WERI-Rb-1 (cell line): Measurements from ENCODE around the gene C11orf65.

ENCODE experiments used
- DNase-seq: peaks from one replicate; pipeline ENCODE4 v3.0.0-alpha.2; 2020
- H3K27ac ChIP-seq: fragments of 250-450 bp; sonication (Bioruptor Pico); 2 replicates; pipeline ENCODE4 v1.5.1; 2020; ENCODE audit warnings: mild to moderate bottlenecking, moderate library complexity
- H3K27me3 ChIP-seq: fragments of 250-450 bp; sonication (Bioruptor Pico); 2 replicates; pipeline ENCODE4 v1.5.1; 2021; ENCODE audit warnings: mild to moderate bottlenecking, low read depth, moderate library complexity; ENCODE audit not compliant: insufficient read depth, severe bottlenecking
- H3K36me3 ChIP-seq: fragments of 250-450 bp; sonication (Bioruptor Pico); 2 replicates; pipeline ENCODE4 v1.5.1; 2020; ENCODE audit warnings: mild to moderate bottlenecking, moderate library complexity
- H3K4me3 ChIP-seq: 2 replicates; pipeline ENCODE4 v1.5.1; 2011; ENCODE audit warnings: low read depth, mild to moderate bottlenecking, control low read depth, low read length
- H3K9me3 ChIP-seq: fragments of 250-450 bp; sonication (Bioruptor Pico); 2 replicates; pipeline ENCODE4 v1.5.1; 2021; ENCODE audit warnings: mild to moderate bottlenecking, moderate library complexity; ENCODE audit not compliant: severe bottlenecking
- CTCF ChIP-seq: IDR thresholded peaks from 2 replicates; pipeline ENCODE4 v1.5.1; 2011; ENCODE audit warnings: low read depth, mild to moderate bottlenecking, control low read depth, inconsistent platforms, low read length

C11orf65 gene

DNA sequence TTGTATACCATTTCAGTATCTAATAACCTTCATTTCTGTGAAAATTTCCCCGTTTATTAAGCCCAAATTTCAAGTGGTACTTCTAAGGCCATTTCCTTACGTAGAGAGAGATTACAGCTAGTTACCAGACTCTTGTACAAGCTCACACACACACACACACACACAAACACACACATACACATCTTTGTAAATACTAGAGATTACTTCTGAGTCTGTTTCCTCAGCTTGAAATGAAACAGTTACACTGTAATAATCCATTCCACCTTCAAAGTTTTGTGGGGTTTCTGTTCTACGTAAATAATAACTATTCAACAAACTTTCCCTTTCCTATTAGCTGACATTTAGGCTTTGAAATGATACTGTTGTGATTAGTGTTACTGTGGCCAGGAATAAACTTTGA lies 24.6 kb upstream of the C11orf65 start:
- Histone ChIP-seq H3K27ac (no peak overlapping the region), H3K27me3 (no peaks in the 10 kb centered on the region), H3K36me3 (peaks cover 31% of the 10 kb centered on the region), H3K9me3 (no peaks in the 10 kb centered on the region), H3K4me3 (no peak overlapping the region)
- no peak for DNase-seq
- TF ChIP-seq CTCF: no peak

DNA sequence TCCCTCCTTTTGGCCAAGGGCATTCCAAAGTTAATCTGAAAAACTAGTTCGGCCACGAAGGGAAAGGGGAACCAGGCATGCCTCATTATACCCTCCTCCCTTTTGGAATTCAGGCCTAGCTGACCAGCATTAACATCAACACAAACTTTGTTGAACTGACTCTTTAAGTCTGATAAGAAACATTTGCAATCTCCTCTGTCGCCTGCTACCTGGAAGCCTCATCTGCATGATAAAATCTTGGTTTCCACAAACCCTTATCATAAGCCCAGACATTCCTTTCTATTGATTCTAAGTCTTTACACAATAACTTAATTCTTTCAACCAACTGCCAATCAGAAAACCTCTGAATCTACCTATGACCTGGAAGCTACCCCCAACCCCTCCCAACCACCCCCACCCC lies 19.5 kb upstream of the C11orf65 start:
- Histone ChIP-seq H3K36me3 (peaks cover 70% of the 10 kb centered on the region), H3K27me3 (no peaks in the 10 kb centered on the region), H3K4me3 (no peak overlapping the region), H3K27ac (no peak overlapping the region), H3K9me3 (no peaks in the 10 kb centered on the region)
- no peak for TF ChIP-seq CTCF
- DNase-seq: no peak

GRCh38 chr11:108486331-108486730 lies 19.0 kb upstream of the C11orf65 start:
- TF ChIP-seq CTCF: no peak
- Histone ChIP-seq H3K27me3 (no peaks in the 10 kb centered on the region), H3K36me3 (peaks cover 75% of the 10 kb centered on the region), H3K4me3 (no peak overlapping the region), H3K9me3 (no peaks in the 10 kb centered on the region), H3K27ac (no peak overlapping the region)
- DNase-seq: no peak

GRCh38 chr11:108483163-108483562 lies 15.8 kb upstream of the C11orf65 start:
- no peak overlapping the region for H3K27ac ChIP-seq
- H3K36me3 ChIP-seq: peaks cover 68% of the 10 kb centered on the region
- no peaks in the 10 kb centered on the region for H3K27me3 ChIP-seq
- TF ChIP-seq CTCF: no peak
- no peaks in the 10 kb centered on the region for H3K9me3 ChIP-seq
- no peak overlapping the region for H3K4me3 ChIP-seq
- DNase-seq: no peak

- Histone ChIP-seq H3K27ac (no peak overlapping the region), H3K27me3 (no peaks in the 10 kb centered on the region), H3K4me3 (no peak overlapping the region), H3K9me3 (no peaks in the 10 kb centered on the region), H3K36me3 (peaks cover 47% of the 10 kb centered on the region)
- no peak for DNase-seq
- no peak for TF ChIP-seq CTCF
Measured at GRCh38 chr11:108474664-108475463, 7.5 kb upstream of the C11orf65 start.

DNA sequence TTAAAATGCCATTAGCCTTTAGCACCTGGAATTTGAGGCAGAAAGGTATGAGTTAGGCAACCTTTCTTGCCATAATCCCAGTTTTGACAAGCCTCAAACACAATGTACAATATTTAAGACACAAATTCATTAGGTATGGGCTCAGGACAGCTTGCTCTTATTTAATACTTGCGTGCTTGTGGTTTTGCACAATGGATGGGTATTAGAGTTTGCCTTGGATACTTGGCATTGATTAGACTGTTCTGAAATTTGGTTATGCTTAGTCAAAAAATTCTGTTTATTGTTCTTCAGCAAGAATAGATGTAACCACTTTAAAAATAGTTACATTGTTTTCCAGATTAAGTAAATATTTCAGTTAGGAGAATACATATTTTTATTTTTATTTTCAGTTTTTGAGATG lies 5.4 kb upstream of the C11orf65 start:
- no peaks in the 10 kb centered on the region for H3K9me3 ChIP-seq
- H3K36me3 ChIP-seq: peaks cover 30% of the 10 kb centered on the region
- TF ChIP-seq CTCF: no peak
- H3K27ac ChIP-seq: no peak overlapping the region
- no peak for DNase-seq
- no peak overlapping the region for H3K4me3 ChIP-seq
- no peaks in the 10 kb centered on the region for H3K27me3 ChIP-seq
